ENCODE measurements around the gene VIT.
"Not testable (repeated sequence)": the region's sequence is repeated elsewhere in the genome, so short reads cannot be mapped to it uniquely, and the experiment has no call there.

The VIT gene

DNA sequence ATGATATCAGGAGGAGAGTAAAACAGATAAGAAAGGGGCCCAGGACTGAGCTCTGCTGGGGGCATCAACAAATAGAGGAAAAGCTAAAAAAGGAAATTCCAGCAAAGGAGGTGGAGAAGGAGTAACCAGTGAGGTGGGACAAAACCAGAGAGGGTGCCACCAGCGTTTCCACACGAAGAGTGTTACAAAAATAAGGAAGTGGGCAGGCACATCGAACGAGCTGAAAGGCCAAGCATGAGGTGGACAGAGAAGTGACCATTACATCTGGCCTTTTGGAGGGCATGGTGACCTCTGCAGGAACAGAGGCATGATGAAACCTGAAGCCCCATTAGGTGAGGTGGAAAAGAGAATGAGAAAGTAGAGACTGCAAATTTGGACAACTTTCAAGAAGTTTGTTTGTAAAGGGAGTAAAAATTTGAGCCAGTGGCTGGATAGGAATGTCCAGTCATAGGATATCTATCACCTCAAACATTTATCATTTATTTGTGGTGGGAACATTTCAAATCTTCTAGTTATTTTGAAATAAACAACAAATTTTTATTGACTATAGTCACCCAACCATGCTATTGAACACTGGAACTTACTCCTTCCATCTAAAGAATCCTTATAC, 18.4 kb upstream of the VIT start:
- DNase-seq, result no peak

DNA sequence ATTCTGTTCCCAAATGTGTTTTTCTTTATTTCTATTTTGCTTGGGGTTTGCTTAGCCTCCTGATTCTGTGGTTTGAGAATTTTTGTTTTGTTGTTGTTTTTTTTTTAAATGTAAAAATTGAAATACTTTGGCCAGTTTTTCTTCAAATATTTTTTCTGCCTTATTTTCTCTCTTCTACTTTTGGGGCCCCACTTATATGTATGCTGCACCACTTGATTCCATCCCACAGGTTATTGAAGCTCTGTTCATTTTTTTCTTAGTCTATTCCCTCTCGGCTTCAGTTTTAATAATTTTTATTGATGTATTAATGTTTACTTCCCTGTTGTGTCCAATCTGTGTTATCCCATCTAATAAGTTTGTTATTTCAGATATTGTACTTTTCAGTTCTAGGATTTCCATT, 17.7 kb upstream of the VIT start:
- DNase-seq, result no peak

DNA sequence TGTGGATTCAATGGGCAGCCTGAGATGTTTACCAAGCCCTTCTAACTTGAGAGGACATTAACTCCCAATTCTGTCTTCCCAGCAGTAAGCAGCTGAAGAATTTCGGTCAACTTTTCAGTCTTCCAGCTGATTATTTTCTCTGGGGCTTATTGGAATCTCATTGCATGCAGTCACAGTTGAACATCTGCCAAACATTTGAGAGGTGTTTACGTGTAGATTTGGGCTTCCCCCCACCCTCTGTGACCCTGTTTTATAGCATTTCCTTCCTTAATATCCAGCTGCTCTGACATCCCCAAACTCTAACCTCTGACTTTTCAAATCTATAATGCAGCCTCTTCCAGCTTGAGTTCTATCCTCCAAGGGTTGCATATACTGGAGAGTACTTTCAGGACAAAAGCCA, 16.5 kb upstream of the VIT start:
- DNase-seq, result no peak

- DNase-seq, result no peak
These were observed 13.9 kb upstream of the VIT start for GRCh38 chr2:36682562-36682961.

DNA sequence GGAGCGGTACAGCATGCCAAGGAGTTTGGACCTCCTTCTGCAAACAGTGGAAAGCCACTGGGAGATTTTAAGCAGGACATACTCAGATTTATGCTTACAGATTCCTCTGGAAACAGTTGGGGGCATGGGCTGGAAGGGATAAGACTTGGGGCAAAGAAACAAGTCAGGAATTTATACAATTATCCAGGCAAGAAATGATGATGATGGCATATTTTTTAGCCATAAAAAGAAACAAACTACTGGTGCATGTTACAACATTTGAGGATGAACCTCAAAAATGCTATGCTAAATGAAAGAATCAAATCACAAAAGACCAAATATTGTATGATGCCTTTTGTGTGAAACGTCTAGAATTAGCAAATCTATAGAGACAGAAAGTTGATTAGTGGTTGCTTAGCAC, 13.5 kb upstream of the VIT start:
- no peak for DNase-seq

- DNase-seq, result not testable (repeated sequence)
These were observed 8.2 kb upstream of the VIT start for GRCh38 chr2:36688291-36688690.

DNA sequence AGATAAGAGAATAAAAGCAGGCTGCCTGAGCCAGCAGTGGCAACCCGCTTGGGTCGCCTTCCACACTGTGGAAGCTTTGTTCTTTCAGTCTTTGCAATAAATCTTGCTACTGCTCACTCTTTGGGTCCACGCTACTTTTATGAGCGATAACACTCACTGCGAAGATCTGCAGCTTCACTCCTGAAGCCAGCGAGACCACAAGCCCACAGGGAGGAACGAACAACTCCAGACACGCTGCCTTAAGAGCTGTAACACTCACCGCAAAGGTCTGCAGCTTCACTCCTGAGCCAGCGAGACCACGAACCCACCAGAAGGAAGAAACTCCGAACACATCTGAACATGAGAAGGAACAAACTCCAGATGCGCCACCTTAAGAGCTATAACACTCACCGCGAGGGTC, 7.5 kb upstream of the VIT start:
- not testable (repeated sequence) for DNase-seq

DNA sequence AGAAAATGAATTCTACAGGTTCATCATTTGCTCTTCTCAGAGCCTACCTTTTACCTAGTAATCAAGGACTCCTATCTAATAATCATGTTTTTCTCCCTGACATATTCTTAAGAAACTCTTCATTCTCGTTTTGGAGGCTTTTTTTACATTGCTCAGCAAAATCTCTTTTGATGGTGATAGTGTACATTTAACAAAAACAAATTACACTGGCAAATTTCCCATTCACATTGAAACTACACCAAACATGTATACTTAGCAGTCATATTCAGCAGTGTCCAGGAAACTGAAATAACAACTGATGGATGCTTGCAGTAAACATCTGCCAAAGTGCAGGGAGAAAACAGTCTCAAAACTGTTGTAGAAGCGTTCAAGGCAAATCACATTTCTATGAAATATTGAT, 4.4 kb upstream of the VIT start:
- DNase-seq, result no peak

- DNase-seq, result no peak
These were observed 2.7 kb upstream of the VIT start for GRCh38 chr2:36693825-36694224.

DNA sequence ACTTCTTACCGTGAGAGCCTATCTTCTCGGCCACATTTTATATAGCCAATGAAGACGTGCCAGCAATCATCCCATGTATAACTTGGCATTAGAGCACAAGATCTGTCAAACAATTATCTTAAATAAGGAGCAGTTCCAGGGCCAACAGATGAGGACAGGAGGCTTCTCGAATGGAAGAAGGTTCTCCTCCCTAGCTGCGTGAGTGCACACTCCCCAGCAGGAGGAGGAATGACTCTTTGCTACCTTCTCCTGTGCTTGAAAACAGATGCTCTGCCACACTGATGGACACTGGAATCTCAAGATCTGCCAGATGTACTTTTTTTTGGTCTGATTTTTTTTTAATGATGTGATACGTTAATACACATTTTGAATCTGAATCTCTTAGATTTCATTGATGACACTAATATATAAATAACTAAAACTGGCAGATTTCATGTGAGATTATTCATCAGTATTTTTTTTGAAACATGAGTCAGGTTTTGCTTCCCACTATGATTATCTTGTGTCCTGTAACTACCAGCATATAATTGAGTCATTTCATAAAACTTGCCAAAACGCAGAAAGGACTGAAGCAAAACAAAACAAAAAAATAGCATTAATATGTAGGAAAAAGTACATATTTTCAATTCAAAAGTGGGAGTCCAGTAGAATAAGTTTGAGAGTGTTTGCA, 626 bp upstream of the VIT start:
- DNase-seq, result no peak

DNA sequence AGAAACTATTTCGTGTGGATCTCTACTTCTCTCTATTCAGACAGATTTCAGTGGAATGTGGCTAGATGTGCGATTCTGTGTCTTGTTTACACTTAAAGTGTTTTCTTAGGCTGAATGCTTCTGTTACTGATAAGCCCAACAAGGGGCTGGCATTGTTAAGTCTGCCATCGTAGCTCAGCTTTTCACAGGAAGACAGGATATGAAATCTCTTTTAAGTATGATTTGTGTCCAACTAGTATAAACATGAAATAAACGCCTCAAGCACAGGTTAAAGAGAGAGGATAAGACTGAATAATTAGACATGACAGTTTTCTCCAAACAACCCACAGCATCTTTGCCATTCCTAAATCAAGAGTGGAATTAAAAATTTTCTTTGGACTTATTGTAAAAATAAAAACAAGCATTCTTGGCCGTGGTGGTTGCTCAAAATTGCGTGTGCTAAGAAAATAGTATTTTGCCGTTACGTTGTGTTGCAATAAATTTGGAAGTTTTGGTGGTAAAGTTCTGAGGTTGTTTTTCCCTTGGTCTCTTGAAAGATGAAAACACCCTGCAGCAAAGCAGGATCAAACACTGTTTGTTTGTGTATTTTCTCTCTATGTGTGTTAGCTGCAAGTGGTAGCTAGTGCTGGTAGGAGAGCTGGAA, 1.0 kb downstream of the VIT start:
- no peak for DNase-seq

DNA sequence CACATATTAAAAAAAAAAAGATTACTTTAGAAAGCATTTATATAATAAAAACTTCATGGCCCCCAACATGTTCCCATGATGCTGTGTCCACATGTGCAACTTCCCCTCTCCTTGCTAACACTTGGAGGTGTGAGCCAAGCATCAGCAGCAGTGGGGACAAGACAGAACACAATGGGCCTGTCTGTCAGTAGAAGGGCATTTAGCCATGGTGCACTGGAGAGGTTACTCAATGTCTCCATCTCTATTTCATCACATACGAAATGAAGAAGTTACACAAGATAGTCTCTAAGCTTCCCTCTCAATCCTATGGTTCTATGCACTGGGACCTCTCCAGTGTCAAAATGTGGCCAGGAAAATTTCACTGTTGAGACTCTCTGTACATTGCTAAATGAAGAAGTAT, 2.5 kb downstream of the VIT start:
- DNase-seq, result no peak

DNA sequence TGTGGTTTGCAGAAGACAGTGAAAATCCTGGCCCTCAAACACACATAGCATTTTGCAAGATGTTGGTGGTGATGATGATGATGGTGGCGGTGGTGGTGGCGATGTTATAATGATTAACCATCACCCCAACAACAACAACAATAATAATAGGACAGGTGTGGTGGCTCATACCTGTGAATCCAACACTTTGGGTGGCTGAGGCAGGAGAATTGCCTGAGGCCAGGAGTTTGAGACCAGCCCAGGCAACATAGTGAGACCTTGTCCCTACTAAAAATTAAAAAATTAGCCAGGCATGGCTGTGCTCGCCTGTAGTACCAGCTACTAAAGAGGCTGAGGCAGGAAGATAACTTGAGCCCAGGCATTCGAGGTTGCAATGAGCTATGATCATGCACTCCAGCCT, 3.8 kb downstream of the VIT start:
- DNase-seq, result no peak

GRCh38 chr2:36701391-36701795, 4.9 kb downstream of the VIT start:
- no peak for DNase-seq

DNA sequence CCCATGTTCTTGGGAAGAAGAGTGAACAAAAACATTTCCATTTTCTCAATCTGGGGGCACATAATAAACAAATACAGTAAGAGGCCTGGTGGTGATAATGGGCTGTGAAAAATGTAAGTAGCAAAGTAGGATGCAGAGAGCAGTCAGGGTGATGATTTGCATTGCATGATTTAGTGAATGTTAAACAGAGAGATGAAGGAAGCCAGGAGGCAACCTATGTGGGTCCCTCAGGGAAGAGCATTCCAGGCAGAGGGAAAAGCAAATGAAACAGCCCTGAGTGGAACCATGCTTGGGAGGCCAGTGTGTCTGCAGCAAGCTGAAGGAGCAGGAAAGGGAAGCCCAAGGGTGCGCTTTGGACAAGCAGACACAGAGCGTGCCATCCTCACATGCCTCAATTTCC, 5.4 kb downstream of the VIT start:
- no peak for DNase-seq

DNA sequence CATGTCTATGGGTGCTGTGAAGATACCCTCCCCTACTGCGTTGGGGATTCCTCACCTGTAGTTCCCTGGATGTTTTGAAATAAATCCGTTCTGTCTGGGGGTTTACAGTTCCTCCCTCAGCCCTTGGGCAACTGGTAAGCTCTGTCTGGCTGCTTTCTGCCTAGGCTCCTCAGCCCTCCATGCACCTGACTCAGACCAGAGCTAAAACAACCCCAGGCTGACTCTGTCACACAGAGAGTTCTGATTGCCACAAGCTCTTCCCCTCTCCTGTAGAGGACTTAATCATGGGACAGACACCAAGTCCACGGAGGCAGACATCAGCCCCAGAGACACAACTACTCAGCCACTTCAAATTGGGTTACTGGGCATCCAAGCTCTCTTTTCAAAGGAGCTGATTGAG, 6.3 kb downstream of the VIT start:
- no peak for DNase-seq

- DNase-seq, result no peak
These were observed 8.1 kb downstream of the VIT start for GRCh38 chr2:36704475-36705150.

GRCh38 chr2:36705326-36706020, 9.0 kb downstream of the VIT start:
- no peak for DNase-seq

GRCh38 chr2:36706021-36706876, 9.7 kb downstream of the VIT start:
- DNase-seq, result no peak

- DNase-seq, result no peak
These were observed 10.5 kb downstream of the VIT start for GRCh38 chr2:36707050-36707449.

DNA sequence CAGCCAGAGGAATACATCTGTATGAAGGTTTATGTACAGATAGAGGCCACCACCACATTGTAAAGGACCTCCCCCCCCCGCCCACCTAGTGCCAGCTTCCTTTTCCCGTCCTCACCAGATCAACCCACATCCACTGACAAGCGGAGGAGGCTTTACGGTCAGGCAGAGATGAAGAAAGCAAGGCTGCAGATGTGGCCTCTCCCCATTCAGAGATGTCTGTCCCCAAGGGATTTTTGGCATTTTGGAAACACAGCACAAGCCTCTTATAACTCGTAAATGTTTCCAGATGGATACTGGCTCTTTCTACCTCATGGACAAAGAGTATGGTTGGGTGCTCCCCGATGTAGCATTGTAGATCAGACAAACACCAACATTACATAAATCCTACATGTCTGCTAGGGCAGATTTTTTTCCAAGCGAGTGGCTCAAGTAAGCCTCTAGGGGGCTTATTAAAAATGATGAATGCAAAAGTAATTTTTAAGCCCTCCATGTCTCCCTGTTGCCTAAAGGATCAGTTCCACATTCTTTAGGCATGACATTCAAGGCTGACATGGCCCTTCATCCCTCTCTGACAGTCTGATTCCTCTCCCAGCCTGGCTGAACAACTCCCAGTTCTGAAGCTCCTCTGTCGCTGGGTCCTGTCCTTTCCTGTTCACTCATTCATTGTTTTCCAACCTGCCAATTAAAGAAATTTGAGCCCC, 11.7 kb downstream of the VIT start:
- peak in 1 of 2 experiments; percentile 10 for DNase-seq
